T-cell (primary cell): ENCODE measurements around the gene PSAP. TPM values are rescaled to one million over a fixed set of nuclear protein-coding genes. Genes with fewer than 3 reads are reported as not detected.

Source experiments
- ATAC-seq, 4 experiments: fragments of 200-7000 bp in 3 of 4; fragments of 150-1000 bp in 1 of 4; cut with Tn5 transposase; replicated peaks in 1 of 4; 1 replicate in 3 of 4; 2 replicates in 1 of 4; pipeline ENCODE4 v1.10.0; 2021; ENCODE audit warnings: moderate library complexity in 3 of 4, mild to moderate bottlenecking in 2 of 4, moderate number of reproducible peaks in 1 of 4
- CTCF ChIA-PET, 2 donors: fragments of 300-600 bp; sonication (Branson Sonifier 250); formaldehyde crosslinking; loops; one replicate each; lab custom pipeline; 2022; ENCODE audit warnings: antibody characterized with exemption in 2 of 2; lab: Charles Lee
- POLR2A ChIA-PET, 2 donors: fragments of 300-600 bp; sonication (Branson Sonifier 250); formaldehyde crosslinking; loops; one replicate each; lab custom pipeline; 2022; ENCODE audit warnings: antibody characterized with exemption in 2 of 2; lab: Charles Lee
- DNase-seq, 35 experiments: peaks; one replicate each; pipeline versions ENCODE4 v3.0.0 to v3.0.0-alpha.2; 2013 to 2023
- H3K27ac ChIP-seq: one replicate; pipeline ENCODE4 v1.5.1; 2013; ENCODE audit warnings: low read length
- H3K27me3 ChIP-seq, 2 experiments: replicated peaks in 1 of 2; 1 replicate in 1 of 2; 2 replicates in 1 of 2; pipeline versions ENCODE4 v1.6.1 to v1.7.0; 2013; ENCODE audit warnings: low read length in 1 of 2, mixed read lengths in 1 of 2; ENCODE audit not compliant: control insufficient read depth in 2 of 2, insufficient read depth in 2 of 2; ENCODE audit errors: extremely low read depth in 1 of 2
- H3K36me3 ChIP-seq, 2 donors: 1 replicate in 1 of 2; 2 replicates in 1 of 2; pipeline versions ENCODE4 v1.6.1 to v1.7.0; 2013; ENCODE audit warnings: low read length in 1 of 2; ENCODE audit not compliant: control insufficient read depth in 2 of 2, insufficient read depth in 1 of 2; ENCODE audit errors: extremely low read depth in 1 of 2
- H3K4me1 ChIP-seq, 2 experiments: 1 replicate in 1 of 2; 2 replicates in 1 of 2; pipeline versions ENCODE4 v1.6.1 to v1.7.0; 2013; ENCODE audit warnings: low read length in 2 of 2, mixed read lengths in 1 of 2; ENCODE audit not compliant: insufficient read depth in 2 of 2, control insufficient read depth in 1 of 2; ENCODE audit errors: extremely low read depth in 1 of 2
- H3K4me3 ChIP-seq, 2 donors: 1 replicate in 1 of 2; 2 replicates in 1 of 2; pipeline versions ENCODE4 v1.5.1 to v1.7.0; 2013; ENCODE audit warnings: mild to moderate bottlenecking in 2 of 2, low read length in 1 of 2, moderate library complexity in 1 of 2; ENCODE audit not compliant: control insufficient read depth in 1 of 2; ENCODE audit errors: extremely low read depth in 1 of 2
- H3K9me3 ChIP-seq: 2 replicates; pipeline ENCODE4 v1.7.0; 2013
- H3K27ac Mint-ChIP-seq, 2 donors: one replicate each; pipeline ENCODE4 v1.8.0; 2020 to 2021; ENCODE audit warnings: mild to moderate bottlenecking in 2 of 2, mixed read lengths in 2 of 2
- H3K27me3 Mint-ChIP-seq, 2 donors: one replicate each; pipeline ENCODE4 v1.8.0; 2021 to 2022; ENCODE audit warnings: mixed read lengths in 2 of 2
- H3K36me3 Mint-ChIP-seq: one replicate; pipeline ENCODE4 v1.8.0; 2021; ENCODE audit warnings: mixed read lengths
- H3K4me1 Mint-ChIP-seq, 3 donors: one replicate each; pipeline ENCODE4 v1.8.0; 2020 to 2022; ENCODE audit warnings: mixed read lengths in 3 of 3, mild to moderate bottlenecking in 1 of 3
- H3K4me3 Mint-ChIP-seq, 3 donors: one replicate each; pipeline ENCODE4 v1.8.0; 2020 to 2022; ENCODE audit warnings: mild to moderate bottlenecking in 3 of 3, mixed read lengths in 3 of 3, moderate library complexity in 3 of 3
- H3K9me3 Mint-ChIP-seq, 3 donors: one replicate each; pipeline ENCODE4 v1.8.0; 2020 to 2022; ENCODE audit warnings: mixed read lengths in 3 of 3
- WGBS: methylation state at CpG from one replicate; pipeline ENCODE4 v1.1.5; 2013; ENCODE audit warnings: missing lambda C conversion rate; ENCODE audit not compliant: insufficient coverage; 5-methylcytosine and 5-hydroxymethylcytosine counted together
- total RNA-seq, 35 experiments: library from RNA in 6 of 35; stranded (reverse) in 6 of 35; fragments of 120-200 nt in 1 of 35; gene quantifications; one replicate each; pipeline versions ENCODE4 v1.2.1 to v1.2.4 and lab custom pipeline; 2013 to 2026

The PSAP gene
- total RNA-seq, 5 donors from 2014 or later (not counting 1 experiment from before 2014, with no cell fraction given), result 155 to 208 (median 190) TPM

- Mint-ChIP-seq H3K27me3 (no peaks in the 10 kb centered on the region), H3K4me3 (no peak overlapping the region), H3K4me1 (peaks cover 78 to 80% (median 79%) of the 10 kb centered on the region in 3 donors), H3K9me3 (no peaks in the 10 kb centered on the region), H3K36me3 (peaks cover 10% of the 10 kb centered on the region), H3K27ac (no peak overlapping the region)
- POLR2A ChIA-PET, result no interaction called here
- H3K9me3 ChIP-seq, result no peaks in the 10 kb centered on the region
- WGBS, result no CpG with 5 or more reads among the region's 2 CpGs
- no peak for DNase-seq
- H3K27ac ChIP-seq, result no peak overlapping the region
- H3K27me3 ChIP-seq, result no peaks in the 10 kb centered on the region
- H3K4me3 ChIP-seq, result no peak overlapping the region
- peaks cover 3 to 35% of the 10 kb centered on the region in 2 experiments for H3K4me1 ChIP-seq
- CTCF ChIA-PET, result no interaction called here
- H3K36me3 ChIP-seq, result peaks cover 0 to 4% of the 10 kb centered on the region in 2 donors
- ATAC-seq, result no peak
Observed at GRCh38 chr10:71842422-71842821, 8.6 kb downstream of the PSAP start.

GRCh38 chr10:71840958-71841335, 10.1 kb downstream of the PSAP start:
- Histone ChIP-seq H3K9me3 (no peaks in the 10 kb centered on the region), H3K4me1 (peaks cover 3 to 40% of the 10 kb centered on the region in 2 experiments), H3K36me3 (peaks cover 0 to 6% of the 10 kb centered on the region in 2 donors), H3K4me3 (no peak overlapping the region), H3K27ac (no peak overlapping the region), H3K27me3 (no peaks in the 10 kb centered on the region)
- Mint-ChIP-seq H3K36me3 (peaks cover 10% of the 10 kb centered on the region), H3K27ac (no peak overlapping the region), H3K4me1 (peaks cover 79 to 86% (median 83%) of the 10 kb centered on the region in 3 donors), H3K4me3 (no peak overlapping the region), H3K27me3 (no peaks in the 10 kb centered on the region), H3K9me3 (no peaks in the 10 kb centered on the region)
- ChIA-PET CTCF (interaction anchor here in 1 of 2 donors (0.7 kb wide), 1 partner anchor 10 kb away, joined by 3 read pairs; no protein-coding TSS in a partner anchor), POLR2A (no interaction called here)
- ATAC-seq (no peak), DNase-seq (no peak)
- 89% methylated on average over 3 of the region's 4 CpGs for WGBS

DNA sequence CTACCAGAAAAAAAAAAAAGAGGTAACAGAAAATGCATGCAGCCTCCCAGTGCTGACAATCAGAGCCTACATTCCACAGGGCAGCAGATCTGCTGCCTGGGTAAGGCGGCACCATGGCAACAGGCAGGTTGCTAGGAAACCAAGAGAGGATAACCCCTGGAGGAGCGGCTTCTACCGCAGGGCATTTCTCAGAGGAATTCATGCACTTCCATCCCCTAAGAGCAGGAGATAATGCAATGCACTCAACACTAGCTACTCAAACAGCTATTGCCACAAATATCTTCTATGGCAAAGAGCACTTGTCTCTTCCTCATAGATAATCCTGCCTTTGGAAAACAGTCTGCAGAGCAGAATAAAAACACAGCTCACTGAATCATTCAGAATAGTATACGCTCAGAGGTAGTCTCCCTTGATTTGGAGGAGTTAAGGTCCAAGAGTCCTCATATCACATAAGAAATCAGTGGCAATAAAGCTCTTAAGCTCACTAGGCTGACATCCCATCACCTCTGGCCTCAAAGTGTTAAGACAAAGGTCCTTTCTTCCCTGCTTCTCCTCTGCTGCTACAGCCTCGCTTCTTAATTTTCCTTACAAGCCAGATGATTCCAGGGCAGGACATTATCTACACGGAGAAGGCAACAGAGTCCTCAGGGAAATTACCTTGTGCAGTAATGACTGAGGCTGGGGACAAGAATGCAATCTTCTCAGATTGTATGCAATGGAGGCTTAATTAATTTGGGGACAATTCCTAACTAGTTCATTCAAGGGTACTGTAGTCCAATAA, 10.7 kb downstream of the PSAP start:
- DNase-seq, result peak in 1 of 35 experiments; percentile 35
- peaks cover 10% of the 10 kb centered on the region for H3K36me3 Mint-ChIP-seq
- no peak overlapping the region for H3K4me3 Mint-ChIP-seq
- no peak overlapping the region for H3K27ac ChIP-seq
- no peaks in the 10 kb centered on the region for H3K27me3 Mint-ChIP-seq
- H3K27ac Mint-ChIP-seq, result no peak overlapping the region
- H3K9me3 ChIP-seq, result no peaks in the 10 kb centered on the region
- H3K36me3 ChIP-seq, result peaks cover 0 to 6% of the 10 kb centered on the region in 2 donors
- no peaks in the 10 kb centered on the region for H3K27me3 ChIP-seq
- CTCF ChIA-PET, result interaction anchor here in 1 of 2 donors (0.7 kb wide), 1 partner anchor 9 kb away, joined by 3 read pairs; no protein-coding TSS in a partner anchor
- POLR2A ChIA-PET, result no interaction called here
- ATAC-seq, result no peak
- peaks cover 3 to 42% of the 10 kb centered on the region in 2 experiments for H3K4me1 ChIP-seq
- H3K9me3 Mint-ChIP-seq, result no peaks in the 10 kb centered on the region
- WGBS, result 59% methylated on average over 3 of the region's 6 CpGs
- H3K4me3 ChIP-seq, result no peak overlapping the region
- peaks cover 77 to 83% (median 80%) of the 10 kb centered on the region in 3 donors for H3K4me1 Mint-ChIP-seq

DNA sequence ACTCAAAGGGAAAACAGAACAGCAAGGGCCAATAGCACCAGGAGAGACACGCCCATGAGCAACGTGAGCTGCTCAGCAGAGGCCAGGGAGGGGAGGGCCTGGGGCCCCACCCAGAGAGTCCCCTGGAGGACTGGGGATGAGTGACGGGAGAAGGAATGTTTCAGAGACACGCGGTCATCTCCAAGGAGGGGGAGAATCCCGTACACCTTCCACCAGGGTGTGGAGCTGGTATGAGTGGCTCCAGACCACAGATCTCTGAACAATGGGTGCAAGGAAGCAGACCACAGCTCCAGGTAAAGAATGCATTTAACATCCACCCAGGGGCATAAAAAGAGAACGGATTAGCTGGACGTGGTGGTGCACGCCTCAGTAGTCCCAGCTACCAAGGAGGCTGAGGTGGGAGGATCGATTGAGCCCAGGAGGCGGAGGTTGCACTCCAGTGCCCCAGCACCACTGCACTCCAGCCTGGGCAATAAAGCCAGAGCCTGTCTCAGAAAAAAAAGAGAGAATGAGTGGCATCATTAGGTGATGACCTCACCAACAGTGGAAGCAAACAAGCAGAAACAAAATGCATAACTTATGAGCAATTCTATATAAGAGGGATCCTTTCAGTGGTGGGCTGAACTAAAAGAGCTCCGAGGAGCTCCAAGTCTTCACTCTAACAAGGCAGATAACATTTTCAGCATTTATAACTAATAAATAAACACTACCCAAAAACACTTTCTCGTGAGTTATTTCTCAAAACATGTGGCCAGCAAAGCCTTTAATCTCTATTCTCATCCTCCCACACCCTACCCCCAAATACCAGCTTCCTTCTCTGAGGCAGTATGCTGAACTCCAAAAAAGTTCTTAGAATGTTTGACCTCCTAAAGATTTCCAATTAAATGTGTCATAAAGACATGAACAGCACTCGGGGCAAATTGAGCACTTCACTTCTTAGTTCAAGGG, 12.5 kb downstream of the PSAP start:
- 73% methylated on average over 8 of the region's 14 CpGs for WGBS
- peaks cover 2 to 51% of the 10 kb centered on the region in 2 experiments for H3K4me1 ChIP-seq
- ChIA-PET POLR2A (no interaction called here), CTCF (interaction anchor here in 1 of 2 donors (0.6 to 1.1 kb wide), 3 partner anchors 13 to 58 kb away, joined by 3 to 5 read pairs (median 4); partner anchors contain the start of gene PSAP)
- no peaks in the 10 kb centered on the region for H3K9me3 ChIP-seq
- no peak overlapping the region for H3K4me3 Mint-ChIP-seq
- H3K27ac ChIP-seq, result no peak overlapping the region
- H3K4me1 Mint-ChIP-seq, result peaks cover 63 to 77% (median 69%) of the 10 kb centered on the region in 3 donors
- no peak overlapping the region for H3K27ac Mint-ChIP-seq
- no peak for DNase-seq
- H3K36me3 Mint-ChIP-seq, result peaks cover 15% of the 10 kb centered on the region
- no peaks in the 10 kb centered on the region for H3K9me3 Mint-ChIP-seq
- H3K36me3 ChIP-seq, result peaks cover 5 to 12% of the 10 kb centered on the region in 2 donors
- no peak overlapping the region for H3K4me3 ChIP-seq
- no peaks in the 10 kb centered on the region for H3K27me3 Mint-ChIP-seq
- no peak for ATAC-seq
- H3K27me3 ChIP-seq, result no peaks in the 10 kb centered on the region

DNA sequence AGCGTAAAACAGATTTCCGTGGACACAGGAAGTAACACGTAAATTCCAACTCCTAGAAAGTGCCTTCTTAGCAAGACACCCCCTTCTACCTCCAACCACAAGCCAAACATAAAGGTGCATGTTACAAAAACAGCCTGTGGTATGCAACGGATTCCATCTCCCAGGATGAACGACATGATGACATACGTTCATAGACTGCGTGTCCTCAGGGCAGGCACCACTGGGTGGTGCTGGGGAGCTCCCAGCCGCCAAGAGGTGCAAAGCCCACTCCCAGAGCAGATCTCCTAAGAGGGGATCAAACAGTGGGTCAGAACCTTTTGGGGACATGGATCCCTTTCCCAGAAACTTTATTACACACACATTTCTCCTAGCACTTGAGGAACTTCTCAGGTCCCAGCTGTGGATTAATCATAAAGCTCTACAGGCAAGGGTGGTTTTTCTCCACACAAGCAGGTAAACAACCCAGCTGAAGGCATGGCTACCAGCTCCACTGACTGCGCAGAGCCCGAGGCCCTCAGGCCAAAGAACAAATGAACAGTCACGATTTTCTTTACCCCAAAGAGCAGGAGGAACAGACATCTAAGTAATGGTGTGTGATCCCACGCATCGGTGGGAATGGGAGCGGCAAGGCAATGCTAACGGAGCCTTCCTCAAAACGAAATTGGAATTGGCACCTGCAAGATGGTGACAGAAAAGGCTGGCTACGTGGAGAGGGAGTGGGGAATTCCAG, 13.8 kb downstream of the PSAP start:
- no peaks in the 10 kb centered on the region for H3K27me3 ChIP-seq
- Mint-ChIP-seq H3K9me3 (no peaks in the 10 kb centered on the region), H3K27me3 (no peaks in the 10 kb centered on the region), H3K36me3 (peaks cover 13% of the 10 kb centered on the region), H3K27ac (no peak overlapping the region), H3K4me1 (peaks cover 58 to 69% (median 60%) of the 10 kb centered on the region in 3 donors), H3K4me3 (peak overlapping the region in 1 of 3 donors; percentile 16)
- H3K27ac ChIP-seq, result no peak overlapping the region
- H3K4me3 ChIP-seq, result no peak overlapping the region
- DNase-seq (peak in 4 of 35 experiments; percentile 18 to 38 (median 28)), ATAC-seq (peak in 3 of 4 experiments; percentile 40 to 86 (median 49))
- no peaks in the 10 kb centered on the region for H3K9me3 ChIP-seq
- ChIA-PET CTCF (interaction anchor here in 1 of 2 donors (0.6 to 1.1 kb wide), 2 partner anchors 59 to 618 kb away, joined by 3 to 5 read pairs; no protein-coding TSS in a partner anchor), POLR2A (no interaction called here)
- H3K4me1 ChIP-seq, result peaks cover 0 to 49% of the 10 kb centered on the region in 2 experiments
- peaks cover 8 to 20% of the 10 kb centered on the region in 2 donors for H3K36me3 ChIP-seq
- WGBS, result 79% methylated on average over 10 of the region's 17 CpGs
